Mesenteric fat pad (tissue), 1 donor: ENCODE data around the gene GXYLT2. TPM values are rescaled to one million over a fixed set of nuclear protein-coding genes. Genes with fewer than 3 reads are reported as not detected.
"Not testable (repeated sequence)": the region's sequence is repeated elsewhere in the genome, so short reads cannot be mapped to it uniquely, and the experiment has no call there.

ENCODE experiments used
- DNase-seq: peaks from one replicate; pipeline ENCODE4 v3.0.0-alpha.2; 2020; ENCODE audit warnings: low spot score
- total RNA-seq: library from RNA; stranded (reverse); fragmentation: NEBNext Ultra II Directional; extraction: Animal tissue kit (Norgen Biotek cat#: 25700); gene quantifications from one replicate; pipeline ENCODE4 v1.2.1, GENCODE V29; 2021
- donor health status: DM: yes; HTN: yes; CAD: no.

Gene GXYLT2
- total RNA-seq, 1 donor from 2014 or later: 8.4 TPM

DNA sequence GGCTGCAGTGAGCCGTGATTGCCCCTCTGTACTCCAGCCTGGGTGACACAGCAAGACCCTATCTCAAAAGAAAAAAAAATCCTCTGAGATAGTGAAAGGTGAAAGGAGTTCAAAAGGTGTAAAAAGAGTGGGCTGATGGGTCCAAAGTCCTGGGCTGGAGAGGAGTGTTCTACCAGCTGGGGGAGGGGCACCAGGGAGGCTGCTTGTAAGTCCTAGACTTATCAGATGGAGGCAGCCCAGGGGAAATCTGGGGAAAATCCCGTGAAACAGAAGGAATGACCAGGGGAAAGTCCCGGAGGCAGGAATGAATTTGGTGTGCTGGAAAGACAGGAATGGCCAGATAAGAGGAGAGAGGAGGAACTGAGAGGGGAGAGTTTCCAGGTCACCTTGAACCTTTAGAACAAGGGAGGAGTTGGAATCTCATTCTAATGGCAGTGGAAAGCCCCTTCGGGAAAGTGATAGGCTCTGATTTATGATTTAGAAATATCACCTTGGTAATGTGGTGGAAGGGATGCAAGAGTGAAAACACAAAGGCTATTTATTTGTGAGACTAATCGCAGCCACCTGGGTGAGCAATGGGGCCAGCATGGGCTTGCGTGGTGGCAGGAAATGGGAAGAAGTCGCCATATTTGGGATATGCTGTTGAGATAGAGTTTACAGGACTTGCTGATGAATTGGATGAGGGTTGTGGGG, 85.3 kb downstream of the GXYLT2 start:
- no peak for DNase-seq

DNA sequence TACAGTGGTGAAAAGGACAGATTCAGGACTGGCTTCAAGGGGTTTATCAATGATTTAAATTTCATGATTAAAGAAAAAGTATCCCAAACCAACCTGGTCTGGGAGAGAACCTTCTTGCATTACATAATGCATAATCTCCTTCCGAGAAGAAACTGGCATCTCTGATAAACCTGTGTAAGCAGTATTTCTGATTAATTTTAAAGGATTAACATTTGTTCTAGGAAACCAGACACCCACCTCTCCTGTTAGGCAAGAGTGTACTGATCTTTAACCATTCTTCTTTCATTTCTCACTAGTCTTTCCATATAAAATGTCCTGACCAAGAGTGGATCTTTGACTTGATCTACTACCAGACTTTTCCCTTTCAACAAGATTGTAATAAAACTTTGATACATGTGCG, 85.9 kb downstream of the GXYLT2 start:
- no peak for DNase-seq

DNA sequence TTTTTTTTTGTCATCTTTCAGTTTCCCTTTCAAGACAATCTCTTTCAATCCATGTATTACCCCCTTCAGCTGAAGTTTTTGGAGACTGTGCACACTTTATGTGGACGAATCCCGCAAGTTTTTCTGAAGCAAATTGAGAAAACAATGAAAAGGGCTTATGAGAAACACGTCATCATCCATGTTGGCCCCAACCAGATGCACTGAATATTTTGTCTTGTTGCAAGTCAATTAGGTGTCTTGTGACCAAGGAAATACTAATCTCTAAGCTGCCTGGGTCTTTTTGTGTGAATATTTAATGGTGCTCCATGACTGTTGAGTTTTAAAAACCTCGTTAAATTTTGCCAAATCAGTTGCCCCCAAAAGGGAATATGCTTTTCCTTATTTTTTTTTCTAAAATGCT, 87.1 kb downstream of the GXYLT2 start:
- DNase-seq: no peak

DNA sequence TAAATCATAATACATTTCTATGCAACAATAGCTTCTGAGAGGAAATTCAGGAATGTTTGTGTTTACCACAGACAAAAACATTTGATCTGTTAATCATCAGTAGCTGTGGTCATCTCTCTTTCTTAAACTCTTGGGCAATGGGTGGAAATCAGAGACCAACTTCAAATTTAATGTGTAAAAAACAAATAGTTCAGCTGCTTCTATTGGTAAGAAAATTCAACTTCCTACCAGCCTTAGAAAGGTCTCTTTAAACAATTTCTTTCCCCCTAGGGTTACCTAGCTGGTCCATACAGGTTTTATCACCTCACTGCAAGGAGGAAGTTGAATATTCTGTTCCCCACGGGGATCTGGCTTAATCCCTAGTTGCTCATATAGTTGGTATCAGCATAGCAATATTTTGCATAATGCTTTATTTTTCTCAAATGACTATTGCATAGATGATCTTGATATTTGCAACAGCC, 88.5 kb downstream of the GXYLT2 start:
- no peak for DNase-seq

DNA sequence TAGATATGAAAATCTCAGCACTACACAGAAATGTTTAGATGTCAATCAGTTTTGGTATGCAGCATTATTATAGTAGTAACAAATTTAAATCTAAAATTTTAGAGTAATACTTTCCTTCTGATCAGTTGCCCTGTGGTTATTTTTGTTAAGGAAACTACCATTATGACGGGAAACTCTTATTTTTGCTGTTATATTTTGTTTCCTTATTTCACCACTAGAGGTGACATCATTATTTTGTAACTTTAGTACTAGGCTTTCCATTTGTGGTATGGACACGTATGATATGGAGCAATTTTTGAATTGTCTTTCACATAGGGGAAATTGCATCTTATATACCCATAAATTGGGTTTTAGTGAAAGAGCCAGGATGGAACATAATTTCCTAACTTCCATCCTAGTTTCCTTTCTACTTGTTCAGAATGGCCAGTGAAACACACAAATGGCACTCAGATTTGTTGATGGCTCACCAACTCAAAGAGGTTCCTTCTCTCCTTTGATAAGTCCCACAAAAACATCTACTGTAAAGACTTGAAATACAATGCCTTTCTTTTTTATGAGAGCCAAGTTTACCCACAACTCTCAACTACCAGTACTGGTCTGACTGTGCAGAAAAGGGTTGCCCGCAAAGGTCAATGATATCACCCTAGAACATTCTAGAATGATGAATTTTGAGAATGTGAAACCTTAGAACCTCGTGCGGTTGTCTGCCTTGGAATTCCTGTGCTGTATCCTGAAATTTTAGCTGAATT, 89.4 kb downstream of the GXYLT2 start:
- DNase-seq: no peak

DNA sequence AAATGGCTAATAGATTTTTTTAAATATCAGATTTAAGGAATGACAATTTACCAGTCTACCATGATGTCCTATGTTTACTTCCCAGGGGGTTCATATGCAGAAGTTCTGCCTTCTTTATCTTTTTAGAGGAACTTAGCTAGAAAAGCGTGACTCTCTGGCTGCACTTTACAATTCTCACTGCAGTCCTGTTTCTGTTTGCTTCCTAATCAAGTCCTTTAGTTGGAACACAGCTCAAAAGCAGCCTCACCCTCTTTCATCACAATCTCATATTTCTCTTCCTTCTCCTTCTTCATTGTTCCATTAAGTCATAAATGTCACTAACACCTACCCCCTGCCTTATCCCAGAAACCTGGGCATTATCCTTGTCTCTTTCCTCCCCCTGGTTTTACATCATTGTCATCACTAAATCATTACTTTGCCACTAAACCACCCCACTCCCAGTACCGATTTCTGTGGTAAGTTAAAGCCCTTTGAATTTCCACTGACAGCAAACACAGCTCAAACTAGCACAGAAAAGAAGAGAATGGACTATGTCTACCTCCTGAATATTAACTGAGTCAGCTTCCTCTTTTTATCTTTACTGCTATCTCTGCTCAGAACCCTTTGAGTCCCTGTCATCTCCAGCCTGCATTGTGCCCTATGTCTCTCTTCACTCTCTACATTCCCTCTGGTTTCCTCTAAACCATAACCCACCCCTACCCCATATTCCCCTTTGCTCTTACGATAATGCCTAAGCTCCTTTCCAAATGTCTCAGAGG, 94.9 kb downstream of the GXYLT2 start:
- no peak for DNase-seq

DNA sequence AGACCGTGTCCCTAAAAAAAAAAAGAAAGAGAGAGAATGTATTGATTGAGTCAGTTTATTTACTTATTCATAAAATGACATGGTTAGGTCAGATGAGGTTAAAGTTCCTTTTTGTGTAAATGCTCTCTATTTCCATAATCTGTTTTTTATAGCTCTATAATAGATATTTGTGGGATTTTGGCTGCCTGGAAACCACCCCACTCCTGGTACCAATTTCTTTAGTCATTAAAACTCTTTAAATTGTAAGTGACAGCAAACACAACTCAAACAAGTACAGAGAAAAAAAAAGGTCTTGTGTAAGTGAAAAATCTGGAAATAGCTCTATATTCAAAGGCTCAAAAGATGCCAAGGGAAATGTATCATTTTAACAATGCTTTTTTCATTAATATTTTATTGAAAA, 97.7 kb downstream of the GXYLT2 start:
- no peak for DNase-seq

DNA sequence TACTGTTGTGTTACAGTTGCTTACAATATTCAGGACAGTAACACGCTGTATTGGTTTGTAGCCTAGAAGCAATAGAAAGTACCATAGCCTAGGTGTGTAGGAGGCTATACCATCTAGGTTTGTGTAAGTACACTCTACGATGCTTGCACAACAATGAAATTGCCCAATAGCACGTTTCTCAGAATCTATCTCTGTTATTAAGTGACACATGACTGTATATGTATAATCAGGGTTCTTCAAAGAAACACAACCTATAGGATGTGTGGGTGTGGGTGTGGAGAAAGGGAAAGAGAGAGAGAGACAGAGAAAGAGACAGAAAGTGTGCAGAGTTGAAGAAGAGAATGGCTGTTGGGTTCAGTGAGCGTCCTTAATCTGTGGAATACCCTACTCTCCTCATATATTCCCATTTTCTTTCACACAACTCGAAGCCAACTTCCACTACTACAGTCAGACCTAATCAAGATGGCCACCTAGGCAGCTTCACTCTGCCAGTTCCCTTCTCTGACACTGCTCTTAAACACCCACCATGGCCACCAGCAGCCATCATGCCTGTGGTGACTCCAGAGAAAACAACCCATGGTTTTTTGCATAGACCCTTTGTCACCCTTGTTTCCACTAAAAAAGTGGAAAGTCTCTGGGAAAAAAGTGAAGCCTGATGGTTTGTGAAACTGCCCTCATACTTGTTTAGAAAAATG, 103.0 kb downstream of the GXYLT2 start:
- DNase-seq: no peak

DNA sequence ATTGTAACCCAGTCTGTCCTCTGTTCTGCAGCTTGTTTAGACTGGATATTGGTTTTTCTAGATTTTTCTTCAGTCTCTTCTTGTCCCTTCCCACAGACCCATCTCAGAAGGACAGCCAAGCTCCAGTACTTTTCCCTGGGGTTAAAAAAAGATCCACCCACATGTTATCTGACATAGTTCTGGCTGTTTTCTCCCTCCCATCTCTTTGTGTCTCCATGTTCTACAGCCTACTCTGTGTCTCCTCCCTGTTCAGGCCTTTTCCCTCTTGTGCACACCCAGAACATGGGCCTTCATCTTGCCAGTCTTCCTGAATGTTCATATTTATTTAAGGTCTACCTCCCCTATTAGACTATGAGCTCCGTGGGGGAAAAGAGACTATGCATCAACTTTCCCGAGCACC, 103.7 kb downstream of the GXYLT2 start:
- no peak for DNase-seq

DNA sequence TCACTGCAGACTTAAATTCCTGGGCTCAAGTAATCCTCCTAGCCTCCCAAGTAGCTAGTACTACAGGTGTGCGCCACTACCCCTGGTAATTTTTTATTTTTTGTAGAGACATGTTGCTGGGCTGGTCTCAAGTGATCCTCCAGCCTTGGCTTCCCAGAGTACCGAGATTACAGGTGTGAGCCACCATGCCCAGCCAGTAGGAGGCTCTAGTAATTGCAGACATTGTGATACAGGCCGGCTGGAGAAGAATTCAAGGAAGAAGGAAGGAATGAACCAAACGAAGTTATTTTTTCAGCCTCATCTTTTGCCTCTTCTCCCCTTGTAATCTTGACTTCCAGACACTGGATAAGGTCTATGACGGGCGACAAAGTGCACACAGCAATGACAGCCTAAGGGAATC, 105.5 kb downstream of the GXYLT2 start:
- DNase-seq: no peak

DNA sequence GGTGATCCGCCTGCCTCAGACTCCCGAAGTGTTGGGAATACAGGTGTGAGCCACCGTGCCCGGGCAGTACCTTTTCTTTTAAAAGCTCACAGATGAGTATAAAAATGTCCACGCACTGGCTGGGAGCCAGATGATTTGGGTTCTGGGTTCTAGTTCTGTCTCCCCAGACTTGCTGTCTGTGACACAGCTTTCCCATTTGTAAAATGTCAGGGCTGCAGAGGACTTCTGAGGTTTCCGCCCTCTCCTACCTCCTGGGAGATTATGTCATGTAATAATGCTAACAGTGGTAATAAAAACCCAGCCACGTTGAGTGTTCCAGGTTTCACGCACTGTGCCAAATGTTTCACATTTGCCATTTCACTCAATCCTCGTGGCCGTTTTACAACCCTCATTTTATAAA, 107.5 kb downstream of the GXYLT2 start:
- DNase-seq: no peak

DNA sequence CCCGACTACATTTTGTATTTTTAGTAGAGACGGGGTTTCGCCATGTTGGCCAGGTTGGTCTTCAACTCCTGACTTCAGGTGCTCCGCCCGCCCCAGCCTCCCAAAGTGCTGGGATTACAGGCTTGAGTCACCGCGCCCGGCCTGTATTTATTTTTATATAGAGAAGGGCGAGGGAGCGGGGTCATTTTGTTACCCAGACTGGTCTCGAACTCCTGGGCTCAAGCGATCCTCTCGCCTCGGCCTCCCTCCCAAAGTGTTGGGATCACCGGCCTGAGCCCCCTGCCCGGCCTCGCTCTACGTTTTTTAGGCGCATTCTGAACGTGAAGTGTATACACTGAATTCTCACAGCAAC, 108.3 kb downstream of the GXYLT2 start:
- DNase-seq: no peak

DNA sequence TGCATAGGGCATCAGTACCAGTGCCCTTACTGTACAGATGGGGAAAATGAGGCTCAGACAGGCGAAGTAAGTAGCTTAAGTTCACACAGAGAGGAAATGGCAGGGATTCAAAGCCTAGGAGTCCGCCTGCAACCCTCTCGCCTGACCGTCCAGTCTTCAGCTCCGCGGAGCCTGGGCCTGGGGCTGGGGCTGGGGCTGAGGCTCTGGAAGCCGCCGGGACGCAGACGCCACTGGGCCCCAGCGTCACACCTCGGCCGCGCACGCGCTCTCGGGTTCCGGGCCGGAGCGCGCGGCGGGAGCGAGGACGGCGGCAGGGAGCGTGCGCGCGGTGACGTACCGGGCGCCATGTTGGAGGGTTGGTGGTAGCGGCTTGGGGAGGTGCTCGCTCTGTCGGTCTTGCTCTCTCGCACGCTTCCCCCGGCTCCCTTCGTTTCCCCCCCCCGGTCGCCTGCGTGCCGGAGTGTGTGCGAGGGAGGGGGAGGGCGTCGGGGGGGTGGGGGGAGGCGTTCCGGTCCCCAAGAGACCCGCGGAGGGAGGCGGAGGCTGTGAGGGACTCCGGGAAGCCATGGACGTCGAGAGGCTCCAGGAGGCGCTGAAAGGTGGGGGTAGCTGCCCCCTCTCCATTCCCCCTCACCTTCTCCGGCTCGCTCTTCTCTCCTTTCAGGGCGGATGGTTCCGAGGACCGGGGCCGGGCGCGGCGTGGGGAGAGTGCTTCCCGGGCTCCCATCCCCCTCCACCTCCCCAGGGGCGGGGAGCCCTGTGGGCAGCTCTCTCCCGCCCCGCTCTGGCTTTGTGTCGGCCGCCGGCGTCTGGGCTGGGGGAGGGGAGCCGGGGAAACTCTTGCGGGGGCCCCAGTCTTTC, 108.9 kb downstream of the GXYLT2 start, which contains the start of gene PPP4R2:
Gene PPP4R2 (plus strand): TSS at position 339 of the 861 bp plus-strand sequence. CDS start 227 bp downstream, at position 566.
- DNase-seq: peak; percentile 97

DNA sequence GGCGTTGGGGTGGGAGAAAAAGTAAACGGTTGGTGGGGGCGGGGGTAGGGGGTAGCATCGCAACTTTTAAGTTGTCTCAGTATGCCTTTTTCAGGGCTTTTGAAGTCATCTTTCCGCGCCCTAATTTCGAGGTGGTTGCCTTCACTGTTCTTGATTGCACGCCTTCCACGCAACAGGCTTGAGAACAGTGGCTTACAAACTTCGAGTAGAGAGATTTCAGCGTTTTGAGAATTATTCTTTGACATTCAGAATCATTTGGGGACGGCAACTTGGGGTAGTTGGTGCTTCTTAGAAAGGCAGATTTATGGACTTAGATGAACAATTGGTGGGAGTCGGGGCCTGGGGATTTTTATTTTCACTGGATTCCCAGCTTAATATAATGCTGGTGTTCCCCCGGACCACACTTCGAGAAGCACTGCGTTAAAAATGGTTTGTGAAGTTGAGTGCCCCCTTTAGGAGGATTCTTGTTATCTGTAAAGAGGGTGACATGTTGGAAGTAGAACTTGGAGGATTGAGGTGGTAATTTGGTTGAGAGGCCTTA, 109.6 kb downstream of the GXYLT2 start:
- no peak for DNase-seq

DNA sequence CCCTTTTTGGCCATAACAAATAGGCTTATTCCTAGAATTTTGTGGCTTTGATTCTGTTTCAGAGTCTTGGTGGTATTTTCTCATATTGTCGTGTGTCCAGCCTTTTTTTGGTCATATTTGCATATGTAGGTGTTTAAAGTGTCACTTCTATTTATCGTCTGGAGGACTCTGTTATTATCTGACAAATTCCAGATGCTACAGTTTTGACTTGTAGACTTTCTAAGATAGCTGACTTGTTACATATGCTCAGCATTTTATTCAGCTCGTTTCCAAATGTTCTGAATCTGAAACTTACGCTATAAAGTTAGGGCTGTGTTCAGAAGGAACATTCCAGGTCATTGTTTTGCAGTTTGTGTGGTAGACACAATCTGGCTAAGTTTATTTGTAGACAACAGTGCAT, 110.6 kb downstream of the GXYLT2 start:
- no peak for DNase-seq

DNA sequence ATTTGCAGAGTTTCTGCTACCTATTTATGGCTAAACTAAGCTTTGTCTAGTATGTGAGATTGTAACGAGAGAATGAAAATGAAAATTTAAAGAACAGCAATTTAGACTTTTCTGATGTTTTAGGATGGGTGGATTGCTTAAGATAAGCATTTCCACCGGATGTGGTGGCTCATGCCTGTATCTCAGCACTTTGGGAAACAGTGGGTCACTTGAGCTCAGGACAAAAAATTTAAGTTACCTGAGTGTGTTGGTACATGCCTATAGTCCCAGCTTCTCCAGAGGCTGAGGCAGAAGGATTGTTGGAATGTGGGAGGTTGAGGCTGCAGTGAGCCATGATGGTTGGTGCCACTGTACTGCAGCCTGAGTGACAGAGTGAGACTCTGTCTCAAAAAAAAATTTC, 112.1 kb downstream of the GXYLT2 start:
- DNase-seq: no peak

DNA sequence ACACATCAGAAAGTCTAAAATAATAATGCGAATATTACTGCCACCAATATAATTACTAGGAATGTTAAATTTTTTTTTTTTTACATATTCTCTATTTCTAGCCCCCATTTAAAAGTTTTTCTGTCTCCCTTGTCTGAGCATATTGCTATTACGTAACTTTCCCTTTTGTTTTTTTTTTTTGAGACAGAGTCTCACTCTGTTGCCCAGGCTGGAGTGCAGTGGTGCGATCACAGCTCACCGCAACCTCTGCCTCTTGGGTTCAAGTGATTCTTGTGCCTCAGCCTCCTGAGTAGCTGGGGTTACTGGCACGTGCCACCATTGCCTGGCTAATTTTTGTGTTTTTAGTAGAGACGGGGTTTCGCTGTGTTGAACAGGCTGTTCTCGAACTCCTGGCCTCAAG, 115.2 kb downstream of the GXYLT2 start:
- DNase-seq: not testable (repeated sequence)

DNA sequence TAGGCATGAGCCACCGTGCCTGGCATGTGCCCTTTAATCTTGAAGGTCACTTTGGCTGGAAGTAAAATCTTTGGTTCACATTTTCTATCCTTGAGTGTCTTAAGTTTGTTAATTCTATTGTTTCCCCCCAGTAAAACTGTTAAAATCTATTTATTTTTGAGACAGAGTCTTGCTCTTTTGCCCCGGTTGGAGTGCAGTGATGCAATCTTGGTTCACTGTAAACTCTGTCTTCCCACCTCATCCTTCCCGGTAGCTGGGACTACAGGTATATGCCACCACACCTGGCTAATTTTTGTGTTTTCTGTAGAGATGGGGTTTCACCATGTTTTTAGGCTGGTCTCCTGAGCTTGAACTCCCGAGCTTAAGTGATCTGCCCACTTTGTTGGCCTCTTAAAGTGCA, 116.5 kb downstream of the GXYLT2 start:
- DNase-seq: no peak

DNA sequence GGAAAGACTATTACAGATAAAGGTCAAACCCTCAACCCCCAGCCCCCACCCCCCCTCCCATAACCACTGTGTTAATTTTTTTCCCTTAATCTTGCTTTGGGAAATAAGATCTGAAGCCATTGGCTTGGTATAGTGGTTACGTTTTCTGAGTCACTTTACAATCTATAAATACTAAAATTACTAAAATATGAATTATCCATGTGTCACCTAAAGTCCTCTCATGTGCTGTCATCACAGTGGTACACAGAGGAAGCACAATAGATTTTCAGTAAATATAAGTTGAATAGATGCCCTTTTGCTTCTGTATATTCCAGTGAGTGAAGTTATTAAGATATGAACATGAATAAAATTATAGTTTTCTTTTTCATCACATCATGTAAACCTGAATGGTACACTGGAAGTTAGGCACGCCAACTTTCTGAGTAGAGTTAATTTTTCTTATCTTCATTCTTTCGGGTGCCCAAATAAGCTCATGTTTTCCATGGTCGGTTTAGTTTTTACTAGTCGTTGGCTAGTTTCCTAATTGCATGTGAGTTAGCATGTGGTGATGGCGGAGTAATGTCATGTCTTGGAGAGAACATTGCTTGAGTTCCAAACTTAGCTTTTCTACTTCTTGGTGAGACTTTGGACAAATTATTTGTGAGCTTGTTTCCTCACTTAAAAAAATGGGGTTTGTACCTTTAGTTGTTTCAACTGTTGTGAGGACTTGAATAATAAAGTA, 120.3 kb downstream of the GXYLT2 start:
- DNase-seq: no peak

DNA sequence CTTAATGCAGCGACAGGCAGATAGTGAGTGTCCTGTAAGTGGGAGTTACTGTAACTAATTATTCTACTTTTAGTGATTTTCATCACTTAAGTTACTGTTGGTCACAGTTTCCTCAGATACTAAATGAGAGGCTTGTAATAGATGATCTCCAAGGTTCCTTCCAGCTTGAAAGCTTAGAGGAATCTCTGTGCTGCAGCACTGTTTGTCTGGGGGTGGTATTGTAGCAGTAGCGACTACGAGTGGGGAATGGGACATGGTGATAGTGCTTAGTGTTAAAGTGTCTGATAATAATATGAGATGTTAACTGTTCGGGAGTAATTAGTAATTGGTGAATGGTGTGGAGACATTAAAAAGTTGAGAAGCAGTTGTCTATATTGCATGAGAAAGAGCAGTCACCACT, 121.2 kb downstream of the GXYLT2 start:
- DNase-seq: no peak
